HG03432 (cell line): Measurements from ENCODE around the gene SLAMF1.
A peak's percentile ranks its signal among the peaks of the same experiment; 100 is the strongest.
"Not testable (repeated sequence)": the region's sequence is repeated elsewhere in the genome, so short reads cannot be mapped to it uniquely, and the experiment has no call there.

Experiments
- ATAC-seq: cut with Tn5 transposase; IDR thresholded peaks from one replicate; pipeline ENCODE4 v1.9.1; 2021; ENCODE audit warnings: mild to moderate bottlenecking, moderate library complexity; ENCODE audit not compliant: unreplicated experiment

The SLAMF1 gene

DNA sequence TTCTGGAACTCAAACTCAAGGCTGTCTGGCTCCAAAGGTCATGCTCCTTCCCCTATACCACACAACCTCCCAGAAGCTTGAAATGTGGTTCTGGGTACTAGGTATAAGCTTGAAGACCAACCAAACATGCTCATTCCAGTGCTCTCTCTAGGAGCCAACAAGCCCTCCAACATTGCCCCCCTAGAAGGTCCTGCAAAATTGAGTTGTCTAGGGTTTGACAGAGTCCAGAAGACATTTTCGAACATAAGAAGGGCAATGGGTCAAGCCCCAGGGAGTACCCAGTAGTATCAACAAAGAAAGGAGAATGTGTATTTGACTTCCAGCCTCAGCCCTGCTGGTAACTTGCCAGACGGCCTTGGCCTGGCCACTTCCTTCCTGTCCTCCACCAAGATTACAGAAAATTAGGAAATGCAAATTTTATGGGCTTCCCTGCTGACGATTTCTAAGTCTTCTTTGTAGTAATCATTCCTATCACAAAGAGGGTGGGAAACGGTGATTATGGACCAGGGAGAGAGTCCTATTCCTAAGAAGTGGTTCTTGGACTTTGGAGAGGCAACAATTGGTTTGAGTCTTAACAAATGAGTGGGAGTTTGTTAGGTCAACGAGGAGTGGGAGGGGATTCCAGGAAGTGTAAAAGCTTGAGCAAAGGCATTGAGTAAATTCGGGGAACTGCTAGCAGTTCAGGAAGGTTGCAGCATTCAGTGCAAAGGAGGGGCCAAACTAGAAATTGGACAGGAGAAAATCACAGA, 18.7 kb upstream of the SLAMF1 start:
- ATAC-seq = no peak

DNA sequence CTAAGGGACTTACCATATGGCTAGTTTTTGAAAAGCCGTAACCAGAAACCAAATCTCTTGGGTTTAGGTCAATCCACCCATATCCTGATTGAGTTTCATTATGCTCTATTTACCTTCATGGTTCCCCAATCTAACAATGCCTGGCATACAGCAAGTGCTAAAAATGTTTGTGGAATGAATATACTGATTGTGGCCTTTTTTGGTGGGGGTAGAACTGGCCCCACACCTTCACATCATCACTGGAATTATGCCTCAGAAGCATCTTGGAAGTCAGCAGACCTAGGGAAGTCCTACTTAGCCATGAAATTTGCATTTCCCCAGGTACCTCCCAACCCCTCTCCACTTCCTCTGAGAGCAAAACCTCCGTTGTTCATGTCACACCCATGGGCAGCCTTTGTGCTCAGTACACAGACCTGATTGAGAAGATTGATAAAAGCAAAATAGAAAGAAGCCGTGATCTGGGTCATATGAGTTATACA, 17.8 kb upstream of the SLAMF1 start:
- peak; percentile 79 for ATAC-seq

DNA sequence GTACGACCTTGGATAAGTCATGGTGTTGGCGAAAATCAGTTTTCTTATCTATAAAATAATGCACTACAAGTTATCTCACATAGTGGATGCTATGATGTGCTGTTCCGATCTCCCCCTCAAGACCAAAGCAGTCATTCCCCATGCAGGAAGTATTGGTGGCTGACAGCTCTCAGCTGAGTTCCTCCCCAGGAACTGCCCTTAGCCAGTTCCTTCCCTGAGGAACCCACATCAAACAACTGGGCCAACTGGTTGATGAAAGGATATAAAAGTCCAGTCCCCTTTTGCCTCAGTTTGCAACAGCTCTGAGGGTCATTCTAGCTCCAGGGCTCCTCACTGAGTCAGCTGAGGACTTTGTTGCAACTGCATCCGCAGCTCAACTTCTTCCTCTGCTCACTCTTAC, 16.1 kb upstream of the SLAMF1 start:
- no peak for ATAC-seq

DNA sequence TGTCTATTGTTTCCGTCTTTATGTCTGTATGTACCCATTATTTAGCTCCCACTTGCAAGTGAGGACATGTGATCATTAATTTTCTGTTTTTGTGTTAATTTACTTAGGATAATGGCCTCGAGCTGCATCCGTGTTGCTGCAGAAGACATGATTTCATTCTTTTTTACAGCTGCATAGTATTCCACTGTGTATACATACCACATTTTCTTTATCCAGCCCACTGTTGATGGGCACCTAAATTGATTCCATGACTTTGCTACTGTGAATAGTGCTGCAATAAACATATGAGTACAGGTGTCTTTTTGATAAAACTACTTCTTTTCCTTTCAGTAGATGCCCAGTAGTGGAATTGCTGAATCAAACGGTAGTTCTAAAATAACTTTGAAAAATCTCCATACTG, 12.7 kb upstream of the SLAMF1 start:
- ATAC-seq = no peak

DNA sequence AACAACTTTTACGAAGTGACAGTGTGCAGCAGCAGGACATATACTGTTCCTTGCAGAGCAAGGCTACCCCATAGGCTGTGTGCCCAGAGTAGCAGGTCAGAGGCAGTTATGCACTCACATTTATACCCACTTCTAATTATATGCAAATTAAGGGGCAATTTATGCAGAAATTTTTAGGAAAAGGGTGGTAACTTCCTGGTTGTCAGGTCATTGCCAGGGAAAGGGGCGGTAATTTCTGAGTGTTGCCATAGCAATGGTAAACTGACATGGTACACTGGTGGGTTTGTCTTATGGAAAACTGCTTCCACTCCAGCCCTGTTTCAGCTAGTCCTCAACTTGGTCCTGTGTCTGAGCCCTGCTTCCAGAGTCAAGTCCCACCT, 12.0 kb upstream of the SLAMF1 start:
- no peak for ATAC-seq

- no peak for ATAC-seq
Measured at GRCh38 chr1:160658162-160658813, 11.4 kb upstream of the SLAMF1 start.

- no peak for ATAC-seq
Measured at GRCh38 chr1:160657250-160657781, 10.5 kb upstream of the SLAMF1 start.

DNA sequence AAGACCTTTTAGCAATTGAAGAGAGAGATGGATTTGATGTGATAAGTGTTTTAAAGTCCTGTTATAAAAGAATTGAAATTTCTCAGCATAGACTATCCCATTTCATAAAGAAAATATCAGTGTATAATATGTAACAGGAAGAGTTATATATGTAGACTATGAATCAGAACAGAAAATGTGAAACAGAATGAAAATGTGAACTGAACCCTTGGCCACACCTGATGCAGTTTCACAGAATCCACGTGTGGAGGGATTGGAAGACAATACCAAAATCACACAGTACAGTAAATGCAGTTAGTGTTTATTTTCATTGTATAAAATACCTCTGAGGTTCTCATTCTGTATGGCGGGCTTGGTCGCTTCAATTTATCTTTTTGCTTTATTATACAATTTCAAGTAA, 9.9 kb upstream of the SLAMF1 start:
- no peak for ATAC-seq

- peak; percentile 49 for ATAC-seq
Measured at GRCh38 chr1:160653620-160654016, 6.8 kb upstream of the SLAMF1 start.

GRCh38 chr1:160652924-160653619, 6.2 kb upstream of the SLAMF1 start:
- peak; percentile 20 for ATAC-seq

DNA sequence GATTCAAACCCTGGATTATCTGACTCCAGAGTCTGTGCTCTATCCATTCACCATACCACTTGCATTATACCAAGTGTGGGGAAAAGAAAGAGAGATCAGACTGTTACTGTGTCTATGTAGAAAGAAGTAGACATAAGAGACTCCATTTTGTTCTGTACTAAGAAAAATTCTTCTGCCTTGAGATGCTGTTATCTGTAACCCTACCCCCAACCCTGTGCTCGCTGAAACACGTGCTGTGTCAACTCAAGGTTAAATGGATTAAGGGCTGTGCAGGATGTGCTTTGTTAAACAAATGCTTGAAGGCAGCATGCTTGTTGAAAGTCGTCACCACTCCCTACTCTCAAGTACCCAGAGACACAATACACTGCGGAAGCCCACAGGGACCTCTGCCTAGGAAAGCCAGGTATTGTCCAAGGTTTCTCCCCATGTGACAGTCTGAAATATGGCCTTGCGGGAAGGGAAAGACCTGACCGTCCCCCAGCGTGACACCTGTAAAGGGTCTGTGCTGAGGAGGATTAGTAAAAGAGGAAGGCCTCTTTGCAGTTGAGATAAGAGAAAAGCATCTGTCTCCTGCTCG, 5.3 kb upstream of the SLAMF1 start:
- not testable (repeated sequence) for ATAC-seq

DNA sequence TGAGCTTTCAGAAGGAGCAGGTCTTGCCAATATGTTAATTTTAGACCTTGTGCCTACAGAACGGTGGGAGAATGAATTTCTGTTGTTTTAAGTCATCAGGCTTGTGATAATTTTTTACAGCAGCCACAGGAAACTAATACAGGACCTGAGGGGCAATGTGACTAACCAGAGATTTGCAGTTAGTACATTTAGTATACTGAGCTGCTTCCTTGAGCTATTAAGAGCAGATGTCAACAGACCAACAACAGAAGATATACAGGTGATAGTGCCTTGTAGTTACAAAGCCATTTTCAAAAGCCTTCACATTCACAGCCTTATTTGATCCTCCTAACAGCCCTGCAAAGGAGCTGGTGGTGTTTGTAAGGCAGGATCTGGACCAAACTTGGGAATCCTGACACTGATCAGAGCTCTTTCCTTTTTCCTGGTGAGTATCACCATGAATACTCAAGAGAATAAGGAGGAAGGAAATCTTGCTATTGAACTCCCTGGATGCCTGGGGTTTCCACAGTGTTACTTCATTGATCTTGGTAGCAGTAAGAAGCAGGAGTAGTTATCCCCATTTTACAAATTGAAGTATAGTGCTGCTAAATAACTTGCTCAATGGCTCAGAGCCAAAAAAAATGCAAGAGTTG, 4.7 kb upstream of the SLAMF1 start:
- ATAC-seq = no peak

- ATAC-seq = peak; percentile 9
Measured at GRCh38 chr1:160647329-160647720, 481 bp upstream of the SLAMF1 start.

DNA sequence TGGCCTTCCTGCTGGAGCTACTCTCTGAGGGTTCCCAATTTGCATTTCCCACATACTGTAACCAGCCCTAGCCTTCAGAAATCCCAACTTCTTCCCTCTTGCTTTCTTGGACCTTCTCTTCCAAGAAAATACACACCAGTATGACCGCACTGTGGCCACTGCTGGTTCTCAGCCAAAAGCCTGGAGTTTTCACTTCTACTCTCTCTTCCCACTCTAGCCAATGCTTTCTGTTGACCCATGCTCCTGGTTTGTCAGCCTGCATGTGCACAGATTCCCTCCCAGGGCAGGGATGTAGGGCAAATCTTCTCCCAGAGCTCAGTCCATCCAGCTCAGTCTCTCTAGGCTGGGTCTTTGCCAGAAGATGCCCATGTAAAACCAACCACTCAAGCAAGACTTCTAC, 664 bp downstream of the SLAMF1 start:
- ATAC-seq = no peak

DNA sequence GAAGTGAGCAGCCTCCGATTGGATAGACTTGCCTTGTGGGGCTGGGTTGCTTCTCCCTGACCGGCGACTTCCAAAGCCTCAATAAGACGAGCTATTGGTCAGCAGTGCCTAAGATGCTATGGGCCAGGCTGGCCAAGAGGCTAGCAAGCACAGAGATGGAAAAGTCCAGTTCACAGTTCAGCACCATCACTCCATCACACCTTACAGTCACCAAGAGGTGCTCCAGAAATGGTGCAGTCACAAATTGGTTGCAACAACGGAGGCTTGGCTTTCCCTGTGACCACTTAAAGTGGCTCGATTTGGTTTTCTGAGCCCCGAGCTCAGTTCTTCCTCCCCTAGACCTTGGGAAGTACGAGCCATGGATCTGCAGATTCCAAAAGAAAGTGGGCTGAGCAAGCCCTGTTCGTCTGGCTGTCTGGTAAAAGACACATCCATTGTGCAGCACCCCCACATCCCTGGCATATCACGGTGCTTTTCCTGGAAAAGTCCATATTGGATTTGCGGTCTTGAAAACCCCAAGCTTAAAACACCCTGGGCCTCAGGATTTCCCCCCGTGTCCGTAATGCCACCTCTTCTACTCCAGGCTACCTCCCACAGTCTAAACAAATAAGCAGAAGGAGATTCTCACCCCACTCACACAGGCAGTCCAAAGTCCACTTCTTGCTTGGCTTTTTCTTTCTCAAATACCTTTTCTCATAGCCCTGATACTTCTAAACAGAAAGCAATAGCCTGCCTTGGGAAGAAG, 1.3 kb downstream of the SLAMF1 start:
- ATAC-seq = no peak

GRCh38 chr1:160644399-160644798, 2.4 kb downstream of the SLAMF1 start:
- ATAC-seq = no peak

DNA sequence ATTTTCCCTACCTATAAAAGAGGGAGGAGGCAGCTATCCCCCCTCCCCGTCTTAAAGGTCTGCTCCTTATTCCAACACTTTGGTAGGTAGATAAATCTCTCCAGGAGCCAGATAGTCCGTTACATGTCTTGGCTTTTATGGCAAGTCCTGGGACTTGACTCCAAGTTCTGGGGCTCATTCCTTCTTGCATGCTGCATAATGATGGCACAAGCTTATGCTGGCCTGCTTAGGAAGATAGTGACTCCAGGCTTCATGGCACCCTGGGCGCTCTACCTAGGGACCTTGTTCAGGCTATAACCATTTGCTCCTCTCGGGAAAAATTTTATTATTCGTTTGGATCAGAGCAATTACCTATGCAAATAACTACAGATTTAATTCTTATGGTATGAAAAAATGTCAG, 3.7 kb downstream of the SLAMF1 start:
- ATAC-seq = no peak

DNA sequence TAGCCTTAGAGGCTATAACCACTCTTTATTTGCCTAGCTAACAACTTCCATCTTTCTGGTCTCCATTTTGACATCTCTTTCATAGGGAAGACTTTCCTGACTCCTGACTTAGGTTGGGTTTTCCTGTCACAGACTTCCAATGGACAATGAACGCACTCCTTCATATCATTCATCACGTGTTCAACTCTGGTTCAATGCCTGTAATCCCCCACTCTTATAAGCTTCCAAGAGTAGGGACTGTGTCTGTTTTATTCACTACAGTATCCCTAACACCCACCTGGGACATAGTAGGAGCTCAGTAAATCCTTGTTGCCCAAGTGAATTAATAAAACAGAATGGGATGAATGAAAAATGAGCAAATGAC, 4.6 kb downstream of the SLAMF1 start:
- no peak for ATAC-seq

- ATAC-seq = no peak
Measured at GRCh38 chr1:160641323-160642280, 5.2 kb downstream of the SLAMF1 start.
